ENCODE data around the gene RASSF1.
"Not testable (repeated sequence)": the region's sequence is repeated elsewhere in the genome, so short reads cannot be mapped to it uniquely, and the experiment has no call there.

Gene RASSF1

GRCh38 chr3:50289130-50289529, 51.5 kb downstream of the RASSF1 start:
- no peak for DNase-seq (ENCODE audit: low spot score)
- no peak for ATAC-seq (ENCODE audit: low read depth)
- H3K4me1 ChIP-seq (ENCODE audit: insufficient read depth, poor library complexity, severe bottlenecking) = no peaks in the 10 kb centered on the region
- no peak overlapping the region for H3K27ac ChIP-seq (ENCODE audit: poor library complexity, severe bottlenecking)
- H3K27me3 ChIP-seq (ENCODE audit: insufficient read depth, poor library complexity, severe bottlenecking) = no peaks in the 10 kb centered on the region
- no peak overlapping the region for H3K4me3 ChIP-seq (ENCODE audit: severe bottlenecking)
- H3K9me3 ChIP-seq (ENCODE audit: severe bottlenecking) = no peaks in the 10 kb centered on the region
- no peak for TF ChIP-seq CTCF (IDR thresholded peaks at IDR 0.05; ENCODE audit: poor library complexity, severe bottlenecking)
- H3K36me3 ChIP-seq (ENCODE audit: low read depth) = peaks cover 37% of the 10 kb centered on the region

GRCh38 chr3:50288387-50289007, 52.1 kb downstream of the RASSF1 start:
- TF ChIP-seq CTCF (IDR thresholded peaks at IDR 0.05; ENCODE audit: poor library complexity, severe bottlenecking) = no peak
- Histone ChIP-seq H3K27ac (ENCODE audit: poor library complexity, severe bottlenecking) (no peak overlapping the region), H3K36me3 (ENCODE audit: low read depth) (peaks cover 37% of the 10 kb centered on the region), H3K4me1 (ENCODE audit: insufficient read depth, poor library complexity, severe bottlenecking) (no peaks in the 10 kb centered on the region), H3K9me3 (ENCODE audit: severe bottlenecking) (no peaks in the 10 kb centered on the region), H3K4me3 (ENCODE audit: severe bottlenecking) (no peak overlapping the region), H3K27me3 (ENCODE audit: insufficient read depth, poor library complexity, severe bottlenecking) (no peaks in the 10 kb centered on the region)
- ATAC-seq (ENCODE audit: low read depth) (no peak), DNase-seq (ENCODE audit: low spot score) (no peak)

- Histone ChIP-seq H3K36me3 (ENCODE audit: low read depth) (peaks cover 37% of the 10 kb centered on the region), H3K9me3 (ENCODE audit: severe bottlenecking) (no peaks in the 10 kb centered on the region)
- no peak for TF ChIP-seq CTCF (IDR thresholded peaks at IDR 0.05; ENCODE audit: poor library complexity, severe bottlenecking)
These were observed 53.4 kb downstream of the RASSF1 start for GRCh38 chr3:50287262-50287661.

GRCh38 chr3:50286322-50287227, 54.1 kb downstream of the RASSF1 start:
- no peaks in the 10 kb centered on the region for H3K9me3 ChIP-seq (ENCODE audit: severe bottlenecking)
- TF ChIP-seq CTCF (IDR thresholded peaks at IDR 0.05; ENCODE audit: poor library complexity, severe bottlenecking) = no peak
- H3K27me3 ChIP-seq (ENCODE audit: insufficient read depth, poor library complexity, severe bottlenecking) = no peaks in the 10 kb centered on the region
- no peaks in the 10 kb centered on the region for H3K4me1 ChIP-seq (ENCODE audit: insufficient read depth, poor library complexity, severe bottlenecking)
- peaks cover 37% of the 10 kb centered on the region for H3K36me3 ChIP-seq (ENCODE audit: low read depth)
- no peak for ATAC-seq (ENCODE audit: low read depth)
- no peak for DNase-seq (ENCODE audit: low spot score)
- no peak overlapping the region for H3K4me3 ChIP-seq (ENCODE audit: severe bottlenecking)
- H3K27ac ChIP-seq (ENCODE audit: poor library complexity, severe bottlenecking) = no peak overlapping the region

More at GRCh38 chr3:50287262-50287661, 53.4 kb downstream of the RASSF1 start:
- Histone ChIP-seq H3K27ac (ENCODE audit: poor library complexity, severe bottlenecking) (no peak overlapping the region), H3K4me3 (ENCODE audit: severe bottlenecking) (no peak overlapping the region), H3K27me3 (ENCODE audit: insufficient read depth, poor library complexity, severe bottlenecking) (no peaks in the 10 kb centered on the region), H3K4me1 (ENCODE audit: insufficient read depth, poor library complexity, severe bottlenecking) (no peaks in the 10 kb centered on the region)
- ATAC-seq (ENCODE audit: low read depth) (no peak), DNase-seq (ENCODE audit: low spot score) (no peak)

- not testable (repeated sequence) for ATAC-seq (ENCODE audit: low read depth)
These were observed 56.5 kb downstream of the RASSF1 start for GRCh38 chr3:50284121-50284520.

More at GRCh38 chr3:50284121-50284520, 56.5 kb downstream of the RASSF1 start:
- not testable (repeated sequence) for H3K4me1 ChIP-seq (ENCODE audit: insufficient read depth, poor library complexity, severe bottlenecking); DNase-seq (ENCODE audit: low spot score); H3K9me3 ChIP-seq (ENCODE audit: severe bottlenecking); H3K27ac ChIP-seq (ENCODE audit: poor library complexity, severe bottlenecking); H3K27me3 ChIP-seq (ENCODE audit: insufficient read depth, poor library complexity, severe bottlenecking); H3K4me3 ChIP-seq (ENCODE audit: severe bottlenecking)
- peaks cover 20% of the 10 kb centered on the region for H3K36me3 ChIP-seq (ENCODE audit: low read depth)

Data from RWPE2 (cell line).